NB4 (cell line): ENCODE data around the gene GRB10.

Experiments
- DNase-seq: peaks from one replicate; pipeline ENCODE4 v3.0.0; 2010; ENCODE audit warnings: low read depth
- H3K4me3 ChIP-seq: one replicate; pipeline ENCODE4 v1.5.1; 2011; ENCODE audit warnings: mild to moderate bottlenecking, low read depth, low read length, moderate library complexity
- MYC ChIP-seq: IDR thresholded peaks from 2 replicates; pipeline ENCODE4 v1.6.1; 2011; ENCODE audit warnings: low read depth, low read length
- POLR2A ChIP-seq: IDR thresholded peaks from 2 replicates; pipeline ENCODE4 v1.6.1; 2011; ENCODE audit warnings: mild to moderate bottlenecking; ENCODE audit not compliant: insufficient read length; ENCODE audit errors: extremely low read depth
- TF ChIP-seq, protein P1 (sequence below): IDR thresholded peaks from 2 replicates; pipeline ENCODE4 v1.6.1; 2011; ENCODE audit warnings: low read depth, low read length
- TF ChIP-seq, protein P2 (sequence below): IDR thresholded peaks from one replicate; pipeline ENCODE4 v1.5.1; 2012; ENCODE audit warnings: low read depth, low read length

GRB10 gene

DNA sequence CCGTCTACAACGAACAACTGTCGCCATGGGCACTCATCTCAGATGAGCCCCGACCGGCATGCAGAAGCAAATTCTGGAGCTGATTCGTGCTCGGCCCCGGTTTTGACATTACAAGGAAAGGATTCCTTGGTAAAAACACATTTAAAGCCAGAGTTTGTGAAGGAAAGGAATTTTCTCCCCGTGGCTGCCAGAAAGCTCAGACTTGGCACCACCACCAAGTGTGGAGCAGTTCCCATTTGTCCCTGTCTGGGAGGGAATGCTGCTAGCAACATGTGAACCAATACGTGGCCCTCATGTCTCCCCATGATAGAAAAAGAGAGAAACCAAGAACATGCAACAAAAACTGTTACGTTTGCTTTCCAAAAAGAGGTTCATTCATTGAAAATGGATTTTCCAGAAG, 162.3 kb downstream of the GRB10 start:
- no peak for DNase-seq
- TF ChIP-seq MYC = no peak
- TF ChIP-seq, protein P1, sequence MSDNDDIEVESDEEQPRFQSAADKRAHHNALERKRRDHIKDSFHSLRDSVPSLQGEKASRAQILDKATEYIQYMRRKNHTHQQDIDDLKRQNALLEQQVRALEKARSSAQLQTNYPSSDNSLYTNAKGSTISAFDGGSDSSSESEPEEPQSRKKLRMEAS = no peak
- TF ChIP-seq, protein P2, sequence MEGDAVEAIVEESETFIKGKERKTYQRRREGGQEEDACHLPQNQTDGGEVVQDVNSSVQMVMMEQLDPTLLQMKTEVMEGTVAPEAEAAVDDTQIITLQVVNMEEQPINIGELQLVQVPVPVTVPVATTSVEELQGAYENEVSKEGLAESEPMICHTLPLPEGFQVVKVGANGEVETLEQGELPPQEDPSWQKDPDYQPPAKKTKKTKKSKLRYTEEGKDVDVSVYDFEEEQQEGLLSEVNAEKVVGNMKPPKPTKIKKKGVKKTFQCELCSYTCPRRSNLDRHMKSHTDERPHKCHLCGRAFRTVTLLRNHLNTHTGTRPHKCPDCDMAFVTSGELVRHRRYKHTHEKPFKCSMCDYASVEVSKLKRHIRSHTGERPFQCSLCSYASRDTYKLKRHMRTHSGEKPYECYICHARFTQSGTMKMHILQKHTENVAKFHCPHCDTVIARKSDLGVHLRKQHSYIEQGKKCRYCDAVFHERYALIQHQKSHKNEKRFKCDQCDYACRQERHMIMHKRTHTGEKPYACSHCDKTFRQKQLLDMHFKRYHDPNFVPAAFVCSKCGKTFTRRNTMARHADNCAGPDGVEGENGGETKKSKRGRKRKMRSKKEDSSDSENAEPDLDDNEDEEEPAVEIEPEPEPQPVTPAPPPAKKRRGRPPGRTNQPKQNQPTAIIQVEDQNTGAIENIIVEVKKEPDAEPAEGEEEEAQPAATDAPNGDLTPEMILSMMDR = no peak
- no peak for TF ChIP-seq POLR2A
- H3K4me3 ChIP-seq = no peak overlapping the region

DNA sequence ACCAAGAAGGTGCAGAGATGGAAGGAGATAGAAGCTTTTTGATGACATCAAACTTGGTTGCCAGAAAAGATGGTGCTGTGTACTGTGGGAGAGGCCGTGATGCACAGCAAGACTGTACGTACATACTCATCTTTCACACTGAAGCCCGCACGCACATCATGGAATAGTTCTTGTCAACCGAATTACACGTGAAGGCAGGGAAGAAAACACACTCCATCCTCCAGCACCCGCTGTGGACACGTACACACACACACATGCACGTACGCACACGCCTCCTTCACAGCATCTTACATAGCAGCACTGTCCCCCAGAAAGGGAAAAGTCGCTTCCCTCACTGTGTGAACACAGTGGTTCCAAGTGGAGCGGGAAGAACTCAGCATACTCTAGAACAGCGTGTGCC, 163.0 kb downstream of the GRB10 start:
- TF ChIP-seq, protein P1 = no peak
- TF ChIP-seq, protein P2 = no peak
- TF ChIP-seq POLR2A (no peak), MYC (no peak)
- H3K4me3 ChIP-seq = no peak overlapping the region
- no peak for DNase-seq

DNA sequence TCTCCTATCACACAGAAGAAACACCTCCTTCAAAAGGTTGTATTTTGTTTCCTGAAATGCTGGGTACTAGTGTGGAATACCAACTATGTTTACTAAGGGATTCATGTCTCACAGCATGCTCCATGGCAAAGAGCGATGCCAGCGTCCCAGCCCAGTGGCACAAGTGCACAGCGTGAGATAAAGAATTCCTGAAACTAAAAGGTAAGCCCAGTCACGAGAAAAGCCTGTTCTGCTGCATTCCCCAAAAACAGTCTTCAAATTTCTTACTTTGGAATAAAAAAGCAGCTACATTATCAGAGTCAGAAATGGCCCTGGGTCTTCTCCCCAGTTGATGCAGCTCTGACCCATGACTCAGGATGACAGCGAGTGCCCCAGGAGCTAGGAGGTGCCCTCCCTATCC, 164.4 kb downstream of the GRB10 start:
- H3K4me3 ChIP-seq = no peak overlapping the region
- no peak for TF ChIP-seq MYC
- DNase-seq = no peak

DNA sequence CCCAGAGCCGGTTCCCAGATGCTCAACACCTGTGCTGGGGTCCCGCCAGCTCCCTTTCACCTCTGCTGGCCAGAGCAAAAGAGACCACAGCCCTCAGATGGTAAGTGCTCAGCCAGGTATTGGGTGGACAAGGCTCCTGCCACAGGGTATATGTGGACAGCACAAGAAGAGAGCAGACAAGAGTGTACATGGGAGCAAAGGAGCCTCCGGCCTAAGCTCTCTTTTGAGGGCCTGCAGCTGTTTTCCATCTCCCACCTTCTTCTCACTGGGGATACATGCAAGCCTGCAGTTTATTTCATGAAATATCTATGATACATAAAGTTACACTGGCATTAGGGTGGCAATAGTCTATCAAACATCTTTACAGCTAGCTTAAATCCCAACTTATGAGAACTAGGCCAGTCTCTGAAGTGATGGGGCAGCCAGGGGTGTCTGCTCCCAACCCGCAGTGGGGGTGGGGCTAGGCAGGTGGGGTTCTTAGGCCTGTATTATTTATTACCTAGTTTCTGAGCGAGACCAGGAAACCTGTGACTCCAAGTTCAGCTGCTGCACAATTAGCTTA, 167.1 kb downstream of the GRB10 start:
- TF ChIP-seq MYC = no peak
- TF ChIP-seq, protein P1 = no peak
- TF ChIP-seq, protein P2 = no peak
- no peak for TF ChIP-seq POLR2A
- no peak overlapping the region for H3K4me3 ChIP-seq
- DNase-seq = no peak

DNA sequence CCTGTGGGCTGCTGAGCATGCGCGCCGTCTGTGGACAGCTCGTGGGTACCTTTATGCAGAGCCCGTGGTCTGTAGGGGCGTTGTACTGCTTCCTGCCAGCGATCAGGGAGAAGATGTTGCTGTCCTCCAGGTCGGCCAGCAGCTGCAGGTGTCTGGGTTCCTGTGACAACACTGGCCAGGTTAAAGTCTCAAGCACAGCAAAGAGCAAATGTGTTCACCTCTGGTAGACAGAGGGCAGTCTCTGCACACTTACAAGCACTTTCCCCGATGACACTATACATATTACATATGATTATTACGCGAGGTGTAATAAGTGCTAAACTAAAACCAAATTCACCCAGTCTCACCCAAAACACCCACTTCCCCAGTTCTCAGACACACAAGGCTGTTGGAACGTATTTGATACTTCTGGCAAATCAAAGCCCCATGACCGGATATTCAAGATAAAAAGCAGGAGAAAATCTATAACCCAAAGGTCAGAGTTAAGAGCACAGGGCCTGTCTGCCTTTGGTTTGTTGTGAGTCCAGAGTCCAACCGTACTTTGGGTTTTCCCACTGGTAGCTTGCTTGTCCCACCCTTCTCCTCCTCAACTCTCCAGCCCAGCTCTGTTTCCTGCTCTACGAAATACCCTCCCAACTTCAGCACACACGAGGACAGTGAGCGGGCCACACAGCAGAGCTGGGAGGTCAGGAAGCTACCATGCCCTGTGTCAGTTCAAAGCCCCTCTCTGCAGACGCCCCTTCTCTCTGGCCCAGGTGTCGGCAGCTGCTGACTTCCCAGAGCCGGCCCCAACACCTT, 167.8 kb downstream of the GRB10 start:
- TF ChIP-seq, protein P2 = peak; percentile 28
- TF ChIP-seq, protein P1 = no peak
- no peak for TF ChIP-seq POLR2A
- TF ChIP-seq MYC = 0 out of 2 replicates have a peak, but pooled peaks have one; percentile 25
- DNase-seq = peak; percentile 47
- H3K4me3 ChIP-seq = no peak overlapping the region

DNA sequence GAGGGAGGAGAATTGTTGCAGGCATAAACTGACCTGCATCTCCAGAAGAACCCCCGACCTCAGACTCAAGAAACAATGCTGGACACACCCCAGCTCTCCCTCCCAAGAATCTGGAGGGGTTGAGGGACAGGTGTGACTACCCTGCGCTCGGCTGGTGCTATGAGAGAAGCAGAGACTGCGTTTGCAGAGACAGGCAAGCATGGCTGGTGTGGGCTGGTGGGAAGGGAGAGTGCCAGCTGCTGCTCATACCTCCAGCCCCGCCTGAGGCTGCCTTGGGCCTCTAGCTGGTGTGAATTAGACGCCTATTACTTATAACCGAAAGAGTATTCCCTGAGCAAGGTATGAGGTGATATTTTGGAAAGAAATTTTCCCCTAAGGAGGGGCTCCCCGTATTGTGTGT, 169.2 kb downstream of the GRB10 start:
- no peak overlapping the region for H3K4me3 ChIP-seq
- TF ChIP-seq POLR2A = no peak
- TF ChIP-seq MYC = no peak
- TF ChIP-seq, protein P2 = no peak
- TF ChIP-seq, protein P1 = no peak
- DNase-seq = no peak
